DMS53 (cell line): ENCODE results near the gene FAM20B.

Source experiments
- DNase-seq: peaks from one replicate; lab custom pipeline; 2025; lab: John Stamatoyannopoulos, UW

FAM20B gene

DNA sequence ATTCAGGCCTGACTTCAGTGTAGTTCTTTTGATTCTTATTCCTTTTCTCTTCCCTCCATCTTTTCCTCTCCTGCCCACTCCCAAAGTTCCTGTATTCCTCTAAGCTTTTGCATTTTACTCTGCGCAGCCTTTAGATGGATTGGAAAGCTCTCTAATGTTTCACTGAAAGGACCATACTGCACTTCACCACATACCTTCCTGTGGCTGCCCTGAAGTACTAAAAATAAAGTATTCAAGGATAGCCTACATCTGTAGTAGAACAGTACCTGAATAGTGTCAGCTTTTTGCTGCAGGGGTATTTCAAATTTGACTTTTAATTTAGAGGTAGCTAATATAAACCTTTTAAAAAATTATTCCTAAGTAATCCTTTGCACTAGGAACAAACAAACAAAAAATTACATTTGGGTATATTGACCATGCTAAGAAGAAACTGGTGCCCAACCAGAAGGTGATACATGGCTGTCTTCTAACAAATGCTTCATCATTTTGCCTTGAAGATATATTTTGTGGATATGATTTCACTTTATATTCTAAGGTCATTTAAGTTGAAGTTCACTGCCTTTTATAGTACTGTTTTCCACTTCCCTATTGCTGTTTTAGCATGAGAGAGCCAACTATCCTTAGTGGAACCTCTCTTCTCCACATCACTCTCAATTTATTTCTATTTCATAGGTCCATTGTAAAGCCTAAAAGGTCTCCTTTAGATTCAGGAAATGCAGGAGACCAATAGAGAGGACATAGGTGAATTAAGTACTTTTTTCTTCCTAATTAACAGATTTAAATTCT lies 22.8 kb downstream of the FAM20B start:
- no peak for DNase-seq

DNA sequence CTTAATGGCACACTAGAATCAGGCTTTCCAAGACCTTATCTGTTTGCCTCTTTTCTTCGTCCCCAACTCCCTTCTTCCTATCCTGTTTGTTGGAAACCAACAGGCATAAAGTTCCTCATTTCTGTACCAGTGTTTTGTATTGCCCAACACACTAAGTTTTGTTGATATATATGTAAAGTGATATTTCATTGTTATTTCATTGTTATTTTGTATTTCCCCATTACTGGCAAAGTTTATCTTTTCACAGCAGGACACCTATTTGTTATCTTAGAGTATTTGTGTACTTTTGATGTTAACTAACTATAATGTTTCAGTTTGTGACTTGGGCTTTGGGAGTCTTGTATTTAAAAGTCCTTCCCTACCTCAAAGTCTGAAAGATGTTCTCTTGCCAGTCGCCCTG lies 27.1 kb downstream of the FAM20B start:
- DNase-seq: no peak

DNA sequence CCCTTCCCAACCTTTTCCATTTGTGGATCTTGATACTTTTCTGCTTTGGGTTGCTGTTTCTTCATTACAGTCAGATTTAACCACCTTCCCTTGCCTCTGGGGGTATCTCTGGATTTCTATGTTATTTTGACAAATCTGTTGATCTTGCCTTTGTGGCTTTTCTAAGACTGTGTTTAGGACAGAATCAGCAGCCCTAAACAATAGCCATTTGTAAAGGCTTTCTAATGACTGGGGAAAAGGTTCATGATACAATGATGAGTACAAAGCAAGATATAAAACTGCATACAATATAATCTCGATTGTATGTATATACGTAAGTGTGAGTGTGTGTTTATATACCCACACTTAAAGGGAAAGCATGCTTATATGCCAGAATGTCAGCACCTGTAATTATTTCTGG lies 27.8 kb downstream of the FAM20B start:
- no peak for DNase-seq

DNA sequence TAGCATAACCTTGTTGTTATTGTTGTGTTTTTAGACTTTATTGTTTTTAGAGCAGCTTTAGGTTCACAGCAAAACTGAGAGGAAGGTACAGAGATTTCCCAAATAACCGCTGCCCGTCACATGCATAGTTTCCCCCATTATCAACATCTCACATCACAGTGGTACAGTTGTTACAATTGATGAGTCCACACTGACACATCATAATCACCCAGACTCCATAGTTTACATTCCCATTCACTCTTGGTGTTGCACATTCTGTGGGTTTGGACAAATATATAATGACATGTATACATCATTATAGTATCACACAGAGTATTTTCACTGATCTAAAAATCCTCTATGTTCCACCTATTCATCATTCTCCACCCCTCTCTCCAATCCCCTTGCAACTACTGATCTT lies 30.2 kb downstream of the FAM20B start:
- no peak for DNase-seq

DNA sequence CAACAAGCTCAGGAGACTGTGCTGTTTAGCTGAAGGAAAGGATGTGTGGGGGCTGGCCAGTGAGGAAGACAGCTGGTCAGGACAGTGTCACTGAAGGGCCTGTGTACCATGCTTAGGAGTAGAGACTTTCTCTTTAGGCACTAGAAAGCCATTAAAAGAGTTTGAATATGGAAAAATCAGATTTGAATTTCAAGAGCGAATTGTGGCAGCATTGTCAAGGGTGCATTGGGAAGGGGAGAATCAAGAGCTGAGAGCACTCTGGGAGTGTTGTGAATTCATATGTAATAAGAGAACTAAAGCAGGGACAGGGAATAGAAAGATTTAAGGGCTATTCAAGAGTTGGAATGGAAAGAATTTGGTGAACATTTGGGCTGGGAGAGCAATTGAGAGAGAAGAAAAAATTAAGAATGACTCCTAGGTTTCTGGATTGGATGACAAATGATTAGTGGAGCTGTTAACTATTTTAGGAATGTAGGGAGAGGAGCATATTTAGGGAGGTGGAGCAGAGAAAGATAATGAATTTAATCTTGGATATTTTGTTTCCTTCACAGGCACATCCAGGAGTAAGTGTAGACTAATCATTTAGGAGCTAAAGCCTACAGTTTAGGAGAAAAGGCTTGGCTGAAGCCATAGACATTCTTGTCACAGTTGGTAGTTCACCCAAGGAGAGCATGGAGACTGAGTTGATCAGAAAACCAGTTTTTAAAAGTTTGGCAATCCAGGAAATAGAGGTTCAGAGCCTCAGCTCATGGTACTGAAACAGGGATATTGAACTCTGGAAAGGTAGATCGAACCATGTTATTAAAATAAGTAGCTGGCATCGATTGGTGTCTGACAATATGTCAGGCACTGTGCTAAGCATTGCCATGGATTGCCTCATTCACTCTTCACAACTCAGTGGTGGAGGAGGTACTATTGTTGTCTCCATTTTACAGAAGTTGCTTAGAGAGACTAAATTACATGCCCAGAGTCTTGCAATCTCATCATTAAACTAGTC lies 33.1 kb downstream of the FAM20B start:
- DNase-seq: no peak

DNA sequence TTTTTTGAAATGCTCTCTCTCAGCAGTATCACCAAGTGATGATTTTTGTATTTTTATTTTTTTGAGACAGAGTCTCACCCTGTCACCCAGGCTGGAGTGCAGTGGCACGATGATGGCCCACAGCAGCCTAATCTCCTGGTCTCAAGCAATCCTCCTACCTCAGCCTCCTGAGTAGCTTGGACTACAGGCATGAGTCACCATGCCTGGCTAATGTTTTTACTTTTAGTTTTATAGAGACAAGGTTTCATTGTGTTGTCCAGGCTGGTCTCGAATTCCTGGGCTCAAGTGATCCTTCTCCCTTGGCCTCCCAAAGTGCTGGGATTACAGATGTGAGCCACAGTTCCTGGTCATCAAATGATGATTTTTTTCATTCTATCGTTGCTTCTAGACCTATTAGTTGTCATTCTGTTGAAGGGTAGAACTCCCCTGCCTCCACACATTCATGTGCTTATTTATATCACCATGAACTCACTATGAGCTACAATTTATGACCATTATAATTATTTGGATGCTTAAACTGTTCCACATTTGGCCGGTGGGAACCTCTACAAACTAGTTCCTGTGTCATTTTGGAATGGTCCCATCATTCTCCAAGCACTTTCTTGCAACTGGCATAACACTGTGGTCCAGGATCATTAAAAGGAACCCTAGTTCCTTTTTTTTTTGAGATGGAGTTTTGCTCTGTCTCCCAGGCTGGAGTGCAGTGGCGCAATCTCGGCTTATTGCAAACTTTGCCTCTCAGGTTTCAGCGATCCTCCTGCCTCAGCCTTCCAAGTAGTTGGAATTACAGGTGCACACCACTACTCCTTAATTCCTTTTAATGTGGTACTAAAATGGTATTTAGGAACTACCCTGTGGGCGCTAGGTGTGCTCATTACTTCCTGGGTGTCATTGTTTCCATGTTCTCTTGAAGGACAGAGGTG lies 35.9 kb downstream of the FAM20B start:
- DNase-seq: no peak

DNA sequence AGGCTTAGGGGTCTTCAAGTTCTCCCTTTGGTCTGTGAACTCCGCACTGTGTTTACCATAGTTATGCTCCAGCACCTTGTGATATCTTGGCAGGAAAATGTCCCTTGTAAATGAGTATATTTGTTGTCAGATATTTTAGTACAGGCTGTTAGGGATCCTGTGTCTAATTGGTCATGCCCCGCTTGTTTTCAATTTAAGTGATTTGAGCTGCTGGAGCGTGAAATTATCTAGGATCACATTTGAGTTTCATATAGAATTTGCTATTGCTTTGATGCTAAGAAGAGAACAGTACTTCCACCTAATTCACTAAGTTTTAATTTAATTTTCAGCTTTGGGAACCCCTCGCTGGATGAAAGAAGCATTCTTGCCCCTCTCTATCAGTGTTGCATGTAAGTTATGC lies 40.8 kb downstream of the FAM20B start:
- no peak for DNase-seq

DNA sequence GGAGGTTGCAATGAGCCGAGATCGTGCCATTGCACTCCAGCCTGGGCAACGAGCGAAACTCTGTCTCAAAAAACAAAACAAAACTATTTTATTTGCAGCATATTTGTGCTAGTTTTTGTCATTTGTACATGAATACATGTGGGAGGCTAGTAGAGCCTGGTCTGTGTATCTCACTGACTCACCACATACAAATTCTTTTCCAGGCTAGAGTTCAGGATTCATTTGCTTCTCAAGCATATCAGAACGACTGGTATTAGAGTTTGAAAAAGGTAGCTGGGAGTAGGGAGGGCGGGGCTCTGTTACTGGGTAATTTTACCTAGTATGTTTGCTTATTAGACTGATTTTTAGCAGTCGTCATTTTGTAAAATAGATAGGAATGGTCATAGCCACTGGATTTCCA lies 51.7 kb downstream of the FAM20B start:
- DNase-seq: no peak

DNA sequence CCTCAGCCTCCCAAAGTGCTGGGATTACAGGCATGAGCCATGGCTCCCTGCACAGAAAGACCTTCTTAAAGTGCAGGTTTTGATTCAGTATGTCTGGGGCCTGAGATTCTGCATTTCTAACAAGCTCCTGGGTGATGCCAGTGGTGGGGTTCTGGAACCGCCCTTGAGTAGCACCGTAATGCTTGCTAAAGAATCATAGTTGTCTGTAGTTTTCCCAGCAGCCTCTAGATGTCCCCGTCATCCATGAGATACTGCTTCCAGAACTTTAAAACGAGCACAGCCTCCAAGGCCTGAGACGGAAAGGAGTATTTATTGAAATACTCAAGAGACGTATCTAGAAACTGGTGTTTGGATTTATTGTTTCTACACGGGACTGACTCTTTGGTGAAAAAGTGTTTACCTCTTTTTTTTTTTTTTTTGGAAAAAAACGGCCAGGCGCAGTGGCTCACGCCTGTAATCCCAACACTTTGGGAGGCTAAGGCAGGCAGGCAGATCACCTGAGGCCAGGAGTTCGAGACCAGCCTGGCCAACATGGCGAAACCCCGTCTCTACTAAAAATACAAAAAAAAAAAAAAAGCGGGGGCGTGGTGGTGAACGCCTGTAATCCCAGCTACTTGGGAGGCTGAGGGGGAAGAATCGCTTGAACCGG lies 53.5 kb downstream of the FAM20B start:
- peak; percentile 89 for DNase-seq

DNA sequence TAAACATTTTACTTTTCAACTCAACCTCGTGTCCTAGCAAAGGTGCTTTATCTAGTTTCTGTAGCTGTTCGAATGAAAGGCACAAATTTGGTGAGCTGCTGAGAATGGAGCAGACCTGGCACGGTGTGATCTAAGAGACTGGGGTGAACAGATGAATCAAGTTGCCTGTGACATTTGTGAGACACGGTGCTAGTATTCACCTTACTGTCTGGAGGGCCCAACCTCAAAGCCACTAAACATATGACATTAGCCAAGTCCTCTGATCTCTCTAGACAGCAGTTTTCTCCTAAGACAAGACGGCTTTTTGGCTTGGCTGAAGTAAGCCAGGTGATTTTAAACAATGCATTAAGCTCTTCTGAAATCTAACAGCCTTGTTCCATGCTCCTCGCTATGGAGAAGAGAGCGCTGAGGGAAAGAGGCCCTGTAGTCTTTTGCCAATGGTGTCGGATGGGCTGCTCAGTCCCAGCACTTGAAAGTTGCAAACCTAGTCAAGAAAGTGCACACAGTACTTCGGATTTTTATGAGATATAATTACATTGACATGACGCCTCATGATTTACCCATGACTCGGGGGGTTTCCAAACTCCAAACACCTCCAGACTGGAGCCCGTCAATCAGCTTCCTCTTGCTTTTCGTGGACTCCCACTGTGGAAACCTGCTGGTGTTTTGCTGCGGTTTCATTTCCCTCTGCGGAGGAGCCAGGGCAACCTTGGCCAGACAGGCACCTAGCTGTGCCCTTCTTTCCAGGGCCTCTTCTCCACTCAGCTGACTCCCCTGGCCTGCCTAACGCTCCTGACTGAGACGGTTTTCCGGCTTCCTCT lies 55.4 kb downstream of the FAM20B start:
- DNase-seq: peak; percentile 54

DNA sequence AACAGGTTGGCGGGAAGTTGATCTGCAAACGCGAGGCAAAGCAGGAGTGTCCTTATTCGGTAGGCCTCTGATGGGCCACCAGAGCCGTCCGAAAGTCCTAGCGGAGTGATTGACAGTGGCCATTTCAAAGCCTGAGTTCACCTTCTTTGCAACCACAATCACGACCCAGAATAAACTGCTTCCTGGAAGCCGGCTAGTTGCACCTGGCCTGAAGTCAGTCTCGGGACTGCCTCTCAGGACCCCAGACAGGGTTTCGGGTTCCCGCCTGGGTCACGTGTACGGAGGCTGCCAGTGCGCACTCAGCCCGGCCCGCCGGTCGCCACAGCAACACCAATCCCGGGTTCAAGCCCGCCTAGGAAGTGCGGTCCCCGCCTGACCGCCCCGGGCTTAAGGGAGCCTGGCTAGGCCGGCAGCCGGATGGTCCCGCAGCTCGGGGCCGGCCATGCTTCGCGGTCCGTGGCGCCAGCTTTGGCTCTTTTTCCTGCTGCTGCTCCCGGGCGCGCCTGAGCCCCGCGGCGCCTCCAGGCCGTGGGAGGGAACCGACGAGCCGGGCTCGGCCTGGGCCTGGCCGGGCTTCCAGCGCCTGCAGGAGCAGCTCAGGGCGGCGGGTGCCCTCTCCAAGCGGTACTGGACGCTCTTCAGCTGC lies 56.1 kb downstream of the FAM20B start, which contains the start of gene TOR3A:
TOR3A (plus strand) TSS at position 384 of the 646 bp plus-strand sequence; CDS start at position 443, 59 bp downstream.
- peak; percentile 96 for DNase-seq

DNA sequence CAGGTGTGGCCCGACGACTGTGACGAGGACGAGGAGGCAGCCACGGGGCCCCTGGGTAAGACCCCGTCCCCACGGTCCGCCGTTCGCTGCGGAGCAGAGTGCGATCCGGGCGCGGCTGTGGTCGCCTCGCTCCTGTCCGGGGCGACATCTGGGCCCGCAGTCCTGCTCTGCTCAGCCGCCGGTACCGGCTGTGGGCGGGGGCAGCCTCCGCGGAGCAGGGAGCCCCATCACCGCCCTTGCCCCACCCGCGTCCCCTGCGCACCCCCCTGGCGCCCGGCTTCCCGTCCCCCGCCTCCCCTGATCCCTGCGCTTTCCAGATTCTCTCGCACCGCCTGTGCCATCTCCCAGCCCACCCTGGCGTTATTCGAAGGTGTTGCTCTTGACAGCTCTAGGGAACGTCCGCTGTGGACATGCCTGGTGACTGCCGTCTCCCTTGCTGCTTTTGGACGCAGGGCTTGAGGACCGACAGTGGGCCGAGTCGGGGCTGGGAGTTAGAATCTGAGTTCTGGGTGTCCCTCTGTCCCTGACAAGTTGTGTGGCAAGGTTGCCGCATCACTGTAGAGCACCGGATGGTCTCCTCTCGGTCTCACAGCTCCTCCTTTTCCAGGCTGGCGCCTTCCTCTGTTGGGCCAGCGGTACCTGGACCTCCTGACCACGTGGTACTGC lies 56.8 kb downstream of the FAM20B start:
- peak; percentile 71 for DNase-seq

DNA sequence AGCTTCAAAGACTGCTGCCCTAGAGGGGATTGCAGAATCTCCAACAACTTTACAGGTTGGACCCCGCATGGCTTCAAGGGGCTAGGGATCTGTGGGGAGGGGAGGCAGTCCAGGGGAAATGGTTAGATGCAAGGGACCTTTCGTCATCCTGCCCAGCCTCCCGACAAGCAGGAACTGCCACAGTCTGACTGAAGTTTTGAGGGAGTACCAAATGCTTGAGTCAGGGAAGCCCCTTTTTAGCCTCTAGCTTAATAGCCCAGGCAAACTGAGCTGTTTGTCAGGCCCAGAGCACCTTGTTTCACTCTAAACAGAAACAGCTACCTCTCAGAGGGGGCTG lies 57.3 kb downstream of the FAM20B start:
- peak; percentile 56 for DNase-seq

DNA sequence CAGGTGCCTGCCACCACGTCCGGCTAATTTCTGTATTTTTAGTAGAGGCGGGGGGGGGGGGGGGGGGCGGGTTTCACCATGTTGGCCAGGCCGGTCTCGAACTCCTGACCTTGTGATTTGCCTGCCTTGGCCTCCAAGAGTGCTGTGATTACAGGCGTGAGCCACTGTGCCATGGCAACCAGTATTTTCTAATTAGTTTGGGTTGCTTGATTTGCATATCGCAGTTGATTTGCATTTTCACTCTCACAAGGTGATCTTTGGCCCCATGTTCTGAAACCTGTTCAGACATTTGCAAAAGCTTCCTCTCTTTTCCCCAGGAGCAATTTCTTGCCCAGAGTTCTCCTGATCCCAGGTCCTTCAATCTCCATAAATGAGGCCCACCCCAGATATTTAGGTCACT lies 57.8 kb downstream of the FAM20B start:
- no peak for DNase-seq

DNA sequence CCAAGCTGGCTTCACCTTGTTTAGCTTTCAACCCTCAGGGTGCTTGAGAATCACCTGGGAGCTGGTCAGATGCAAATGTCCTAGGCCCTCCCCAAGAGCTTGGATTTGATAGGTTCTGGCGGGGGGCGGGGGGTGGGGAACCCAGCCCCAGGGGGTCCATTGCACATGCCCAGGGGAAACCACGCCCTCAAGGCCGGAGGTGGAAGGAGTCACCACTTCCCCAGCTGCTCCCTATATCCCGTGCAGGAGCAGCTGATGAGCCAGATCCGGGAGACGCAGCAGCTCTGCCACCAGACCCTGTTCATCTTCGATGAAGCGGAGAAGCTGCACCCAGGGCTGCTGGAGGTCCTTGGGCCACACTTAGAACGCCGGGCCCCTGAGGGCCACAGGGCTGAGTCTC lies 62.0 kb downstream of the FAM20B start:
- DNase-seq: no peak

DNA sequence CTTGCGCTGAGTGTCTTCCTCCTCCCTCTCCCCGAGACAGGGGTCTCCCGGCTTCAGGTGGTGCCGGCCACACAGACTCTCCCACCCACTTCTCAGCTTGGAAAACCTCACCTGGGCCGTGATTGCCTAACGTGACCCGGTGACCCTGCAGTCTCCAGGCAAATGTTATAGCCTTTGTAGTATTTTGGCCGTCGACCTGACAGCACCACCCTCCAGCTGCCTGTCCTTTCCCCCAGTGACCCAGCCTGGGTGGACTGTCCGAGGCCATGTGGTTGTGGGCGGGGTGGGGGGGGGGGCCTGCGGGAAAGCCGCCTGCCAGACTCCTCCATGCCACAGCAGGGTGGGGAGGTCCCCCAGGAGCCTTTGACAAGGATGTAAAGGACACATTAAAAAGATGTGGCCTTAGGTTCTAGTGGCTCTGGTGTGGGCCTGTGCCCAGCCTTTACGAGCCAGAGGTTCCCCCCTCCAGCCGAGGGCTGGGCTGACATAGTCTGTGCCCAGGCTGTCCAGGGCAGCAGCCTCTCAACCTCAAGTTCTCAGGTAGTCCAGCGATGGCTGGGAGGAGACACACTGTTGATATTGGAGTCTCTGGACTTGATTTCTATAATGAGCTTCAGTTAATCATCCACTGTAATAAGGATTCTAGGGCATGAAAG lies 64.3 kb downstream of the FAM20B start:
- DNase-seq: no peak

DNA sequence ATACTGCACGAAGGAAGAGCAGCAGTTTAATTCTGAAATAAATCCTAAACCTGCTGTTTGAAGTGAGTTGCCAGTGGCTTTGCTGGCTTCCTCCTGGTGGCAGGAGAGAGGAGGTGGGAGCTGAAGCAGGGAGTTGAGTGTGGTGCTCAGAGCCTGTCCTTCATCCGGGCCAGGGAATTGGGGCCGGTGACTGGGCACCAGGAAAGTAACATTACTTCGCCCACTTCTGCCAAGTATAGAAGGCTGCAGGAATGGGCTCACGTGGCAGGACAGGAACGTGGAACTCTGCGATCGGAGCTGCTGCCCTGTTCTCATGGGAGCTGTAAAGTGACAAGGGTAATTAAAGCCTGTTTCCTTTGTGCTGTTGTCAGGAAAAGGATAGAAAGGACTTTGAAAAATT lies 64.8 kb downstream of the FAM20B start:
- DNase-seq: no peak

DNA sequence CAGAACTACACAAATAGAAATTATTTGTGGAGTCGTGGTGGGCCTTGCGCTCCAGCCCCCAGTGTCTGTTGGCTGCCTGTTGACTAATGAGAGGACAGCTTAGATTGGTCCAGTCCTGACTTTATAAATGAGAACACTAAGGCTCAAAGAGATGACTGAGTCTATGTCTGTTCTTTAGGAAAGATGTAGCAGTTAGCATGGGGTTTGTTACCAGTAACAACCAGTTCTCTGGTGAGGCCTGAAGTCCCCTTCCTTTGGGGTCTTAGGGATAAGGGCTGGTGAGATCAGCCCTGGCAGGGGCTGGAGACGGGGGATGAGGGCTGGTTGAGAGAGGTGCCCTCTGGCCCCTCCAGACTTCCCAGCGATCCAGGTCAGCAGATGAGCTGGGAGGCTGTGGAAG lies 65.2 kb downstream of the FAM20B start:
- no peak for DNase-seq

DNA sequence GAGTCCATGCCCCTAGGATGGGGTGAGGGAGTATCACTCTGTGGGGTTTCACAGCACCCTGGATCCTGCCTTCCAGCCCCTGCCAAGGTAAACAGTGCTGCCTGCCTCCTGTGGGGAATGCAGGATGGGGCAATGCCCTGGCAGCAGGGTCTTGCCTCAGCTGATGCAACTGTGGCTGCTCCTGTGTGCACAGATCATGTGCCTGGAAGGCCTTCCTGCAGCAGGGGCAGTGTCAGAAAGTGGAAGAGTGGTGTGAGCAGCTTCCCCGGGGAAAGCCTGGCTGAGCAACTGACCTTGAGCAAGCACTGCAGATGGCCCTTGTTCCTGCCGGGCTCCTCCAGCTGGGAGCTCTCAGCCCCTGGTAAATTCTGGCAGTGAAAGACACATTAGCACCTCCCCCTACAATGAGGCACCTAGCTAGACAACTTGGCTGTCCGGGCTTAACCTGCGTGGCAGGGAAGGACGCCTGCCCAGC lies 66.0 kb downstream of the FAM20B start:
- no peak for DNase-seq
